IMR-90 (cell line): Measurements from ENCODE around the gene LRRC1. TPM values are rescaled to one million over a fixed set of nuclear protein-coding genes. Genes with fewer than 3 reads are reported as not detected.

ENCODE experiments used
- ATAC-seq: fragments of 200-7000 bp; cut with Tn5 transposase; 2 replicates; pipeline ENCODE4 v1.9.1; 2020; ENCODE audit warnings: low read depth, mild to moderate bottlenecking, moderate library complexity
- BruUV-seq: library from RNA; stranded (reverse); fragments of 400-500 nt; replicated peaks from 2 replicates; lab custom pipeline; 2021; lab: Mats Ljungman, UMichigan
- CTCF ChIA-PET: fragments of 300-600 bp; formaldehyde crosslinking; extraction: SDS; loops from one replicate; lab custom pipeline; 2021; ENCODE audit warnings: antibody characterized with exemption; lab: Yijun Ruan, JAX
- POLR2A ChIA-PET: fragments of 300-600 bp; sonication (Branson Sonifier 250); formaldehyde crosslinking; loops from one replicate; lab custom pipeline; 2022; ENCODE audit warnings: antibody characterized with exemption; ENCODE audit not compliant: unreplicated experiment; lab: Charles Lee
- DNase-seq: peaks from one replicate; pipeline ENCODE4 v3.0.0; 2013
- H2AFZ ChIP-seq: replicated peaks from 2 replicates; pipeline ENCODE3; 2013; ENCODE audit warnings: low read length, mild to moderate bottlenecking; ENCODE audit not compliant: poor library complexity
- H2AK5ac ChIP-seq: 2 replicates; pipeline ENCODE4 v1.6.1; 2013; ENCODE audit warnings: low read depth, low read length, inconsistent platforms
- H2AK9ac ChIP-seq: replicated peaks from 2 replicates; pipeline ENCODE3; 2013; ENCODE audit warnings: mild to moderate bottlenecking, low read depth, low read length, moderate library complexity; ENCODE audit not compliant: poor library complexity
- H2BK120ac ChIP-seq: 2 replicates; pipeline ENCODE4 v1.6.1; 2013; ENCODE audit warnings: low read depth, low read length, inconsistent platforms
- H2BK15ac ChIP-seq: 3 replicates; pipeline ENCODE4 v1.6.1; 2013; ENCODE audit warnings: low read depth, low read length, inconsistent platforms
- H2BK20ac ChIP-seq: 2 replicates; pipeline ENCODE4 v1.6.1; 2013; ENCODE audit warnings: low read depth, mild to moderate bottlenecking, inconsistent platforms, low read length, moderate library complexity
- H2BK5ac ChIP-seq: 2 replicates; pipeline ENCODE4 v1.6.1; 2013; ENCODE audit warnings: mild to moderate bottlenecking, low read depth, low read length, inconsistent platforms; ENCODE audit not compliant: poor library complexity, severe bottlenecking
- H3K14ac ChIP-seq: replicated peaks from 2 replicates; pipeline ENCODE4 v1.6.1; 2013; ENCODE audit warnings: low read depth, low read length, inconsistent platforms
- H3K18ac ChIP-seq: 2 replicates; pipeline ENCODE4 v1.6.1; 2013; ENCODE audit warnings: low read depth, low read length, control low read depth
- H3K23ac ChIP-seq: 2 replicates; pipeline ENCODE4 v1.6.1; 2013; ENCODE audit warnings: low read depth, low read length, inconsistent platforms
- H3K27ac ChIP-seq: 2 replicates; pipeline ENCODE4 v1.5.1; 2013; ENCODE audit warnings: mild to moderate bottlenecking, control low read depth, low read length; ENCODE audit not compliant: insufficient read depth
- H3K27me3 ChIP-seq: 2 replicates; pipeline ENCODE4 v1.6.1; 2013; ENCODE audit warnings: low read length; ENCODE audit not compliant: control insufficient read depth, insufficient read depth
- H3K36me3 ChIP-seq: 2 replicates; pipeline ENCODE4 v1.6.1; 2013; ENCODE audit warnings: low read length, mixed read lengths; ENCODE audit not compliant: control insufficient read depth, insufficient read depth
- H3K4ac ChIP-seq: 2 replicates; pipeline ENCODE4 v1.6.1; 2013; ENCODE audit warnings: low read depth, low read length, inconsistent platforms
- H3K4me1 ChIP-seq: 2 replicates; pipeline ENCODE4 v1.6.1; 2013; ENCODE audit warnings: low read length, mixed read lengths; ENCODE audit not compliant: control insufficient read depth, insufficient read depth
- H3K4me2 ChIP-seq: 2 replicates; pipeline ENCODE4 v1.6.1; 2013; ENCODE audit warnings: low read depth, mild to moderate bottlenecking, control low read depth, low read length, moderate library complexity
- H3K4me3 ChIP-seq: 2 replicates; pipeline ENCODE4 v1.5.1; 2013; ENCODE audit warnings: low read depth, mild to moderate bottlenecking, control low read depth, low read length, moderate library complexity; ENCODE audit not compliant: insufficient read depth
- H3K56ac ChIP-seq: 2 replicates; pipeline ENCODE4 v1.6.1; 2013; ENCODE audit warnings: low read length, inconsistent platforms; ENCODE audit not compliant: insufficient read depth; ENCODE audit errors: extremely low read depth
- H3K79me1 ChIP-seq, 2 experiments: 2 replicates each; pipeline ENCODE4 v1.6.1; 2013; ENCODE audit warnings: low read length in 2 of 2, inconsistent platforms in 1 of 2, low read depth in 1 of 2
- H3K9ac ChIP-seq: 2 replicates; pipeline ENCODE4 v1.6.1; 2013; ENCODE audit warnings: low read depth, low read length, control low read depth
- H3K9me1 ChIP-seq: 2 replicates; pipeline ENCODE4 v1.6.1; 2013; ENCODE audit warnings: low read length, inconsistent platforms; ENCODE audit not compliant: insufficient read depth
- H3K9me3 ChIP-seq: 2 replicates; pipeline ENCODE4 v1.6.1; 2013; ENCODE audit warnings: low read length; ENCODE audit not compliant: control insufficient read depth, insufficient read depth
- H4K20me1 ChIP-seq: 2 replicates; pipeline ENCODE4 v1.6.1; 2013; ENCODE audit warnings: low read length, inconsistent platforms; ENCODE audit not compliant: insufficient read depth
- H4K5ac ChIP-seq: 2 replicates; pipeline ENCODE4 v1.6.1; 2013; ENCODE audit warnings: mild to moderate bottlenecking, low read depth, low read length, control low read depth
- H4K8ac ChIP-seq, 2 experiments: 2 replicates each; pipeline ENCODE4 v1.6.1; 2013; ENCODE audit warnings: low read depth in 2 of 2, low read length in 2 of 2, control low read depth in 1 of 2, inconsistent platforms in 1 of 2
- H4K91ac ChIP-seq: 2 replicates; pipeline ENCODE4 v1.6.1; 2013; ENCODE audit warnings: low read depth, low read length, inconsistent platforms; ENCODE audit not compliant: insufficient read depth
- FOS ChIP-seq: fragments of 150-350 bp; IDR thresholded peaks from 2 replicates; pipeline ENCODE4 v1.6.1; 2016; ENCODE audit warnings: low read depth, low read length
- MAFK ChIP-seq: IDR thresholded peaks from 2 replicates; pipeline ENCODE4 v1.6.1; 2012; ENCODE audit warnings: low read depth, low read length, improper control_type of control experiment
- dilution Hi-C: fragments of 300-500 bp; cut with HindIII; formaldehyde crosslinking; loops from one replicate; pipeline ENCODE4 v1.14.3; 2018; ENCODE audit warnings: low sequenced_read_pairs; ENCODE audit not compliant: unreplicated experiment
- in situ Hi-C: fragments of 300-500 bp; cut with MboI; formaldehyde crosslinking; loops from 3 replicates; pipeline ENCODE4 v1.14.3; 2019; ENCODE audit warnings: low sequenced_read_pairs, inconsistent platforms, mixed read lengths
- intact Hi-C: fragments of 100-400 bp; cut with micrococcal nuclease; formaldehyde crosslinking; loops from 2 replicates; pipeline ENCODE4 v1.10.0; 2022
- polyA plus RNA-seq, 3 experiments: library from polyadenylated mRNA; depleted of rRNA; stranded (reverse); fragments of >200 nt; gene quantifications; 2 replicates each; pipeline ENCODE4 v1.2.3, GENCODE V29; 2012; ENCODE audit warnings: low replicate concordance in 1 of 3
- total RNA-seq: library from RNA; depleted of rRNA; stranded (reverse); fragments of >200 nt; gene quantifications from 2 replicates; pipeline ENCODE4 v1.2.3, GENCODE V29; 2012

Gene LRRC1
- total and polyA plus RNA-seq, 2 of the 4 experiments (the other 2 are of a cell fraction): 5.1 to 6.1 TPM

GRCh38 chr6:53808302-53808881 is 13.6 kb downstream of the LRRC1 start:
- H2BK15ac ChIP-seq: no peak overlapping the region; the same call in 2 of the 3 replicates
- no peak overlapping the region for H2BK120ac ChIP-seq
- no peak overlapping the region for H3K23ac ChIP-seq
- no peak overlapping the region for H3K4me3 ChIP-seq
- H3K36me3 ChIP-seq: no peaks in the 10 kb centered on the region
- H3K27me3 ChIP-seq: no peaks in the 10 kb centered on the region
- H4K20me1 ChIP-seq: peaks cover 3% of the 10 kb centered on the region; the same call in 1 of the 2 replicates
- no TSS peak for BruUV-seq
- H3K4me2 ChIP-seq: no peak overlapping the region
- H3K56ac ChIP-seq: no peak overlapping the region
- H2AFZ ChIP-seq: no peak overlapping the region
- H3K4ac ChIP-seq: peak overlapping the region; percentile 70; the same call in 1 of the 2 replicates
- peaks cover 8% of the 10 kb centered on the region for H3K4me1 ChIP-seq
- no peak overlapping the region for H4K8ac ChIP-seq
- TF ChIP-seq MAFK (peak; percentile 69), FOS (no peak)
- no peak overlapping the region for H3K9ac ChIP-seq
- peaks cover 13% of the 10 kb centered on the region for H3K9me1 ChIP-seq
- H3K9me3 ChIP-seq: no peaks in the 10 kb centered on the region
- no peak overlapping the region for H3K18ac ChIP-seq
- ATAC-seq (no peak), DNase-seq (no peak)
- intact Hi-C loops (no loop called here), dilution Hi-C loops (no loop called here), in situ Hi-C loops (no loop called here)
- no peak overlapping the region for H4K91ac ChIP-seq
- H3K79me1 ChIP-seq: peaks cover 33 to 64% of the 10 kb centered on the region in 2 experiments
- peak overlapping the region; percentile 55; the same call in 1 of the 2 replicates for H2BK20ac ChIP-seq
- no peak overlapping the region for H2AK9ac ChIP-seq
- 0 out of 2 replicates have a peak overlapping the region, but pooled peaks have one; percentile 21 for H3K14ac ChIP-seq
- H2BK5ac ChIP-seq: no peak overlapping the region
- ChIA-PET POLR2A (no interaction called here), CTCF (no interaction called here)
- no peak overlapping the region for H4K5ac ChIP-seq
- H3K27ac ChIP-seq: no peak overlapping the region
- H2AK5ac ChIP-seq: peak overlapping the region; percentile 83
